Left lobe of liver (tissue), 2 donors: Measurements from ENCODE around the gene PAK5. TPM values are rescaled to one million over a fixed set of nuclear protein-coding genes. Genes with fewer than 3 reads are reported as not detected.

Source experiments
- ATAC-seq: fragments of 200-7000 bp; cut with Tn5 transposase; one replicate; pipeline ENCODE4 v1.9.1; 2020; ENCODE audit warnings: mild to moderate bottlenecking, moderate library complexity
- DNase-seq: peaks from one replicate; pipeline ENCODE4 v3.0.0-alpha.2; 2020; ENCODE audit warnings: low spot score
- total RNA-seq: library from RNA; stranded (reverse); gene quantifications from one replicate; pipeline ENCODE4 v1.2.1, GENCODE V29; 2021
- donor health status: DM: no; HTN: no; CAD: no; lungs with moderate emphysema.
- donor health status: DM: no; HTN: yes; CAD: no.

The PAK5 gene
- total RNA-seq, 1 donor from 2014 or later = 0.08 TPM

- DNase-seq = no peak
- ATAC-seq = no peak
Observed at GRCh38 chr20:9503526-9504245, 335.2 kb downstream of the PAK5 start.

- no peak for ATAC-seq
- DNase-seq = no peak
Observed at GRCh38 chr20:9501473-9501872, 337.4 kb downstream of the PAK5 start.

- DNase-seq (no peak), ATAC-seq (no peak)
Observed at GRCh38 chr20:9500121-9500520, 338.8 kb downstream of the PAK5 start.

GRCh38 chr20:9499126-9499899 is 339.6 kb downstream of the PAK5 start:
- ATAC-seq (no peak), DNase-seq (no peak)

GRCh38 chr20:9498322-9498721 is 340.6 kb downstream of the PAK5 start:
- ATAC-seq (no peak), DNase-seq (no peak)

GRCh38 chr20:9496155-9496554 is 342.7 kb downstream of the PAK5 start:
- DNase-seq = no peak
- no peak for ATAC-seq

GRCh38 chr20:9495701-9496100 is 343.2 kb downstream of the PAK5 start:
- ATAC-seq (no peak), DNase-seq (no peak)

GRCh38 chr20:9493803-9494202 is 345.1 kb downstream of the PAK5 start:
- DNase-seq (no peak), ATAC-seq (no peak)

- no peak for DNase-seq
- ATAC-seq = no peak
Observed at GRCh38 chr20:9492067-9492466, 346.8 kb downstream of the PAK5 start.

- ATAC-seq (no peak), DNase-seq (no peak)
Observed at GRCh38 chr20:9491324-9491723, 347.6 kb downstream of the PAK5 start.

GRCh38 chr20:9490631-9491030 is 348.2 kb downstream of the PAK5 start:
- no peak for ATAC-seq
- no peak for DNase-seq

GRCh38 chr20:9490161-9490560 is 348.7 kb downstream of the PAK5 start:
- no peak for DNase-seq
- ATAC-seq = no peak

GRCh38 chr20:9488063-9488462 is 350.8 kb downstream of the PAK5 start:
- ATAC-seq (no peak), DNase-seq (no peak)

Other genes with a start within 250 kb of the PAK5 start
- 5.0 TPM for gene ANKEF1, start 195.9 kb upstream of the PAK5 start, total RNA-seq